ENCODE measurements around the gene MAP2K5. TPM values are rescaled to one million over a fixed set of nuclear protein-coding genes. Genes with fewer than 3 reads are reported as not detected.

Gene MAP2K5
- total RNA-seq, 1 donor from 2014 or later: 11.6 TPM

GRCh38 chr15:67708500-67708899, 166.0 kb downstream of the MAP2K5 start:
- no peak overlapping the region for H2AFZ ChIP-seq (ENCODE audit: low read depth, low read length)
- Mint-ChIP-seq H3K36me3 (ENCODE audit: low read depth, unreplicated experiment) (peaks cover 6% of the 10 kb centered on the region), H3K27me3 (ENCODE audit: low read depth, unreplicated experiment) (no peaks in the 10 kb centered on the region), H3K4me3 (ENCODE audit: unreplicated experiment) (no peak overlapping the region), H3K9me3 (ENCODE audit: unreplicated experiment) (peaks cover 3% of the 10 kb centered on the region), H3K27ac (ENCODE audit: unreplicated experiment) (no peak overlapping the region), H3K4me1 (ENCODE audit: low read depth, unreplicated experiment) (no peaks in the 10 kb centered on the region)
- no peak overlapping the region for H3K9ac ChIP-seq (ENCODE audit: low read length)
- no peaks in the 10 kb centered on the region for H4K20me1 ChIP-seq (ENCODE audit: insufficient read depth, low read length)
- DNase-seq (ENCODE audit: low read depth): no peak
- FAIRE-seq: no peak
- no peak overlapping the region for H3K4me3 ChIP-seq (ENCODE audit: insufficient read depth, low read depth, low read length)
- no peak overlapping the region for H3K27ac ChIP-seq (ENCODE audit: low read depth, low read length)
- TF ChIP-seq CTCF (IDR thresholded peaks at IDR 0.05; ENCODE audit: insufficient read depth, low read depth, low read length): no peak
- TF ChIP-seq EZH2 (IDR thresholded peaks at IDR 0.05; ENCODE audit: insufficient read depth, low read length): no peak
- no peaks in the 10 kb centered on the region for H3K36me3 ChIP-seq (ENCODE audit: insufficient read depth, low read length)
- H3K4me2 ChIP-seq (ENCODE audit: low read length): no peak overlapping the region
- no peaks in the 10 kb centered on the region for H3K27me3 ChIP-seq (ENCODE audit: insufficient read depth, low read length)
- H3K4me1 ChIP-seq (ENCODE audit: insufficient read depth, low read length): no peaks in the 10 kb centered on the region
- H3K9me3 ChIP-seq (ENCODE audit: insufficient read depth, low read depth, low read length): no peaks in the 10 kb centered on the region
- no peaks in the 10 kb centered on the region for H3K79me2 ChIP-seq (ENCODE audit: insufficient read depth, low read length)

- Mint-ChIP-seq H3K36me3 (ENCODE audit: low read depth, unreplicated experiment) (peaks cover 7% of the 10 kb centered on the region), H3K4me1 (ENCODE audit: low read depth, unreplicated experiment) (no peaks in the 10 kb centered on the region), H3K9me3 (ENCODE audit: unreplicated experiment) (peaks cover 3% of the 10 kb centered on the region), H3K27me3 (ENCODE audit: low read depth, unreplicated experiment) (no peaks in the 10 kb centered on the region), H3K4me3 (ENCODE audit: unreplicated experiment) (no peak overlapping the region), H3K27ac (ENCODE audit: unreplicated experiment) (no peak overlapping the region)
- Histone ChIP-seq H4K20me1 (ENCODE audit: insufficient read depth, low read length) (no peaks in the 10 kb centered on the region), H3K9ac (ENCODE audit: low read length) (no peak overlapping the region), H3K27ac (ENCODE audit: low read depth, low read length) (no peak overlapping the region), H3K36me3 (ENCODE audit: insufficient read depth, low read length) (no peaks in the 10 kb centered on the region), H3K9me3 (ENCODE audit: insufficient read depth, low read depth, low read length) (no peaks in the 10 kb centered on the region), H3K4me1 (ENCODE audit: insufficient read depth, low read length) (no peaks in the 10 kb centered on the region), H3K27me3 (ENCODE audit: insufficient read depth, low read length) (no peaks in the 10 kb centered on the region), H3K4me3 (ENCODE audit: insufficient read depth, low read depth, low read length) (no peak overlapping the region), H3K79me2 (ENCODE audit: insufficient read depth, low read length) (no peaks in the 10 kb centered on the region), H3K4me2 (ENCODE audit: low read length) (no peak overlapping the region), H2AFZ (ENCODE audit: low read depth, low read length) (no peak overlapping the region)
- FAIRE-seq: no peak
- DNase-seq (ENCODE audit: low read depth): no peak
- TF ChIP-seq EZH2 (IDR thresholded peaks at IDR 0.05; ENCODE audit: insufficient read depth, low read length) (no peak), CTCF (IDR thresholded peaks at IDR 0.05; ENCODE audit: insufficient read depth, low read depth, low read length) (no peak)
These were observed 172.7 kb downstream of the MAP2K5 start for GRCh38 chr15:67715170-67715569.

- Histone ChIP-seq H3K4me1 (ENCODE audit: insufficient read depth, low read length) (no peaks in the 10 kb centered on the region), H3K36me3 (ENCODE audit: insufficient read depth, low read length) (no peaks in the 10 kb centered on the region), H3K4me3 (ENCODE audit: insufficient read depth, low read depth, low read length) (no peak overlapping the region), H3K79me2 (ENCODE audit: insufficient read depth, low read length) (no peaks in the 10 kb centered on the region), H3K27ac (ENCODE audit: low read depth, low read length) (no peak overlapping the region), H3K9ac (ENCODE audit: low read length) (no peak overlapping the region), H4K20me1 (ENCODE audit: insufficient read depth, low read length) (no peaks in the 10 kb centered on the region), H3K27me3 (ENCODE audit: insufficient read depth, low read length) (no peaks in the 10 kb centered on the region), H3K4me2 (ENCODE audit: low read length) (no peak overlapping the region), H3K9me3 (ENCODE audit: insufficient read depth, low read depth, low read length) (no peaks in the 10 kb centered on the region), H2AFZ (ENCODE audit: low read depth, low read length) (no peak overlapping the region)
- Mint-ChIP-seq H3K4me1 (ENCODE audit: low read depth, unreplicated experiment) (no peaks in the 10 kb centered on the region), H3K27ac (ENCODE audit: unreplicated experiment) (no peak overlapping the region), H3K9me3 (ENCODE audit: unreplicated experiment) (peaks cover 3% of the 10 kb centered on the region), H3K27me3 (ENCODE audit: low read depth, unreplicated experiment) (no peaks in the 10 kb centered on the region), H3K4me3 (ENCODE audit: unreplicated experiment) (no peak overlapping the region), H3K36me3 (ENCODE audit: low read depth, unreplicated experiment) (peaks cover 7% of the 10 kb centered on the region)
- no peak for DNase-seq (ENCODE audit: low read depth)
- no peak for FAIRE-seq
- TF ChIP-seq EZH2 (IDR thresholded peaks at IDR 0.05; ENCODE audit: insufficient read depth, low read length): no peak
- no peak for TF ChIP-seq CTCF (IDR thresholded peaks at IDR 0.05; ENCODE audit: insufficient read depth, low read depth, low read length)
These were observed 173.7 kb downstream of the MAP2K5 start for GRCh38 chr15:67716171-67716570.

Data from astrocyte (in vitro differentiated cells and primary cell).